Measurements from ENCODE around the gene YKT6. TPM values are rescaled to one million over a fixed set of nuclear protein-coding genes. Genes with fewer than 3 reads are reported as not detected.

The YKT6 gene
- total and polyA plus RNA-seq, 2 donors (not counting 1 experiment from before 2014, with no cell fraction given) = 36.5 to 62.3 TPM

DNA sequence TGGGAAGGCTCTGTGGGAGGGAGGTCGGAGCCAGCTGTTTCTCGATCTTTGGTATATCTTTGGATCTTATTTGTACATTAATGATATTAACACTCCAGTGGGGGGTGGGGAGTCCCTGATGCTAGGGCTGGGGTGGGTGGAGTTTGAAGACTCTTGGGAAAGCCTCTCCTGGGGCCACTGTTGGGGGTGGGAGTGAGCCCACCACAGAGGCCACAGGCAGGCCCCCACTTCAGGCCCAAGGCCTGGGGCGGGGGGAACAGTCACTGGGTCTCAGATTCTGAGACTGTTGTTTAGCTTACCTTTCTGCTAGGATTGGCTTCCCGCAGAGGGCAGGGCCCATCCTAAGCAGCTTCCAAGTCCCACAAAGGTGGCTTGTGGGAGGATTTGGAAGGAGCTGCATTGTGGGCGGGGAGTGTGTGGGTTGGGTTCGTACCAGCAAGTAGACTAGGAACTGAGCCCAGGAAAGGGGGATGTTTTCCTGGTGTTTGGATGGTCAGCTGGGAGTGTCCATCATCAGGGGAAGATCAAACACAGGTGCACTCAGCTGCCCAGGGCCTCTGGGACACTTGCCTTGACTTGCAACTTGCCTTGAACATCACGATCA is 11.9 kb downstream of the YKT6 start:
- no peak overlapping the region for H3K9ac ChIP-seq (ENCODE audit: low read length)
- ChIA-PET POLR2A (no interaction called here), CTCF (interaction anchor here (1.2 kb wide), 1 partner anchor 10 kb away, joined by 4 read pairs; no protein-coding TSS in a partner anchor)
- DNase-seq (no peak), ATAC-seq (ENCODE audit: low read depth) (no peak)
- peaks cover 0 to 10% of the 10 kb centered on the region in 2 donors for H3K4me1 ChIP-seq (ENCODE audit: control insufficient read depth in 2 of 2, insufficient read depth in 2 of 2, low read length in 2 of 2)
- Mint-ChIP-seq H3K4me1 (peaks cover 12% of the 10 kb centered on the region), H3K27me3 (no peaks in the 10 kb centered on the region), H3K4me3 (no peak overlapping the region), H3K9me3 (ENCODE audit: insufficient read depth) (no peaks in the 10 kb centered on the region), H3K27ac (no peak overlapping the region)
- no peak overlapping the region for H2AFZ ChIP-seq (ENCODE audit: insufficient read depth, low read depth, low read length, poor library complexity, severe bottlenecking)
- intact Hi-C loops (cut with micrococcal nuclease) = no loop called here
- no peaks in the 10 kb centered on the region for H3K9me3 ChIP-seq (ENCODE audit: control extremely low read depth in 1 of 3, control insufficient read depth in 2 of 3, insufficient read depth in 1 of 3, low read length in 2 of 3)
- H3K4me3 ChIP-seq (ENCODE audit: control extremely low read depth in 1 of 5, extremely low read depth in 1 of 5, insufficient read depth in 1 of 5, low read depth in 2 of 5, low read length in 4 of 5) = no peak overlapping the region
- H3K4me2 ChIP-seq (replicated peaks; ENCODE audit: low read depth, low read length, poor library complexity, severe bottlenecking) = no peak overlapping the region
- peaks cover 0 to 59% of the 10 kb centered on the region in 2 experiments for H3K36me3 ChIP-seq (replicated peaks in 1 of 2; ENCODE audit: control extremely low read depth in 1 of 2, control insufficient read depth in 1 of 2, extremely low read depth in 1 of 2, insufficient read depth in 2 of 2, low read length in 1 of 2)
- WGBS (ENCODE audit: insufficient coverage) = 91% methylated on average over 5 of the region's 7 CpGs
- H3K79me2 ChIP-seq (ENCODE audit: control insufficient read depth, insufficient read depth, low read length) = peaks cover 3% of the 10 kb centered on the region
- H3K27me3 ChIP-seq (replicated peaks in 1 of 4; ENCODE audit: control extremely low read depth in 1 of 4, control insufficient read depth in 3 of 4, insufficient read depth in 4 of 4, low read length in 3 of 4) = no peaks in the 10 kb centered on the region
- TF ChIP-seq, protein P1, sequence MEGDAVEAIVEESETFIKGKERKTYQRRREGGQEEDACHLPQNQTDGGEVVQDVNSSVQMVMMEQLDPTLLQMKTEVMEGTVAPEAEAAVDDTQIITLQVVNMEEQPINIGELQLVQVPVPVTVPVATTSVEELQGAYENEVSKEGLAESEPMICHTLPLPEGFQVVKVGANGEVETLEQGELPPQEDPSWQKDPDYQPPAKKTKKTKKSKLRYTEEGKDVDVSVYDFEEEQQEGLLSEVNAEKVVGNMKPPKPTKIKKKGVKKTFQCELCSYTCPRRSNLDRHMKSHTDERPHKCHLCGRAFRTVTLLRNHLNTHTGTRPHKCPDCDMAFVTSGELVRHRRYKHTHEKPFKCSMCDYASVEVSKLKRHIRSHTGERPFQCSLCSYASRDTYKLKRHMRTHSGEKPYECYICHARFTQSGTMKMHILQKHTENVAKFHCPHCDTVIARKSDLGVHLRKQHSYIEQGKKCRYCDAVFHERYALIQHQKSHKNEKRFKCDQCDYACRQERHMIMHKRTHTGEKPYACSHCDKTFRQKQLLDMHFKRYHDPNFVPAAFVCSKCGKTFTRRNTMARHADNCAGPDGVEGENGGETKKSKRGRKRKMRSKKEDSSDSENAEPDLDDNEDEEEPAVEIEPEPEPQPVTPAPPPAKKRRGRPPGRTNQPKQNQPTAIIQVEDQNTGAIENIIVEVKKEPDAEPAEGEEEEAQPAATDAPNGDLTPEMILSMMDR (IDR thresholded peaks at IDR 0.05) = no peak
- no peak for TF ChIP-seq EZH2 (IDR thresholded peaks at IDR 0.05; ENCODE audit: borderline replicate concordance, insufficient read depth, low read depth, low read length, poor library complexity, severe bottlenecking)
- H4K20me1 ChIP-seq (ENCODE audit: control insufficient read depth, insufficient read depth, low read length, poor library complexity, severe bottlenecking) = no peaks in the 10 kb centered on the region
- no peak overlapping the region for H3K27ac ChIP-seq (ENCODE audit: low read length in 2 of 2)

DNA sequence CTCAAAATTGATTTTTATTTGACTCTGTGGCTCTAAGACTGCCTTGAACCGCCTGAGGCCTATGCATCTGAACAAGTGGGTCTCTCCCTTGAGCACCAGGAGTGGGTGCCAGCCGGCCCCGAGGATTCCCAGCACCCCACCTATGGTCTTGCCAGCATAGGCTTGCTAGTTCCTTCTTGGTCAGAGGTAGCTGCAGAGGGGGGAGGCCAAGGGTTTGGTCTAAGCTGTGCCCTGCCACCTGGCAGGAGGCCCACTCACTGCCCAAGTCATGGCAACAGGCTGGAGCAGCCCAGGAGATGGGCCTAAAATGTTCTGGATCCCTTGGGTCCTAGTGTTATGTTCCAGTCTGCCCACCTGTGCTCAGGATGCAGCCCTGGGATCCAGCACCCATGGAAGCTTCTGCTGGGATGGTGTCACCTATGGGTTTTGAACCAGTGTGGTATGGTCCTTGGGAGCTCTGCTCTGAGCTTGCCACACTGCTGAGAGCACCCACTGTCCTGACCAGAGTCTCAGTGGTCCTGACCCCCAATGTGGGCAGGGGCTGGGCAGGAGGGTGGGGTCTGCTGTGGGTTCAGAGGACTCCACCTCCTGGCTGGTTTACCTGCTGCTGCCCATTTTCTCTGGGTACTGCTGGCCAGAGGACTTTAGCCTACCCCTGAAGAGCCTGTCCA is 12.6 kb downstream of the YKT6 start:
- no peak overlapping the region for H3K4me3 Mint-ChIP-seq
- no peak overlapping the region for H2AFZ ChIP-seq (ENCODE audit: insufficient read depth, low read depth, low read length, poor library complexity, severe bottlenecking)
- intact Hi-C loops (cut with micrococcal nuclease) = no loop called here
- H3K27me3 Mint-ChIP-seq = no peaks in the 10 kb centered on the region
- no peak for ATAC-seq (ENCODE audit: low read depth)
- TF ChIP-seq, protein P1 (IDR thresholded peaks at IDR 0.05) = no peak
- TF ChIP-seq EZH2 (IDR thresholded peaks at IDR 0.05; ENCODE audit: borderline replicate concordance, insufficient read depth, low read depth, low read length, poor library complexity, severe bottlenecking) = no peak
- peaks cover 0 to 10% of the 10 kb centered on the region in 2 donors for H3K4me1 ChIP-seq (ENCODE audit: control insufficient read depth in 2 of 2, insufficient read depth in 2 of 2, low read length in 2 of 2)
- H3K4me3 ChIP-seq (ENCODE audit: control extremely low read depth in 1 of 5, extremely low read depth in 1 of 5, insufficient read depth in 1 of 5, low read depth in 2 of 5, low read length in 4 of 5) = no peak overlapping the region
- H4K20me1 ChIP-seq (ENCODE audit: control insufficient read depth, insufficient read depth, low read length, poor library complexity, severe bottlenecking) = no peaks in the 10 kb centered on the region
- H3K79me2 ChIP-seq (ENCODE audit: control insufficient read depth, insufficient read depth, low read length) = peaks cover 2% of the 10 kb centered on the region
- no peak for DNase-seq
- no peaks in the 10 kb centered on the region for H3K27me3 ChIP-seq (replicated peaks in 1 of 4; ENCODE audit: control extremely low read depth in 1 of 4, control insufficient read depth in 3 of 4, insufficient read depth in 4 of 4, low read length in 3 of 4)
- no peak overlapping the region for H3K9ac ChIP-seq (ENCODE audit: low read length)
- POLR2A ChIA-PET = no interaction called here
- H3K9me3 Mint-ChIP-seq (ENCODE audit: insufficient read depth) = no peaks in the 10 kb centered on the region
- peak overlapping the region; percentile 76 for H3K27ac Mint-ChIP-seq
- WGBS (ENCODE audit: insufficient coverage) = 89% methylated on average over 1 of the region's 3 CpGs
- CTCF ChIA-PET = no interaction called here
- no peaks in the 10 kb centered on the region for H3K9me3 ChIP-seq (ENCODE audit: control extremely low read depth in 1 of 3, control insufficient read depth in 2 of 3, insufficient read depth in 1 of 3, low read length in 2 of 3)
- no peak overlapping the region for H3K4me2 ChIP-seq (replicated peaks; ENCODE audit: low read depth, low read length, poor library complexity, severe bottlenecking)
- H3K36me3 ChIP-seq (replicated peaks in 1 of 2; ENCODE audit: control extremely low read depth in 1 of 2, control insufficient read depth in 1 of 2, extremely low read depth in 1 of 2, insufficient read depth in 2 of 2, low read length in 1 of 2) = peaks cover 0 to 53% of the 10 kb centered on the region in 2 experiments
- H3K4me1 Mint-ChIP-seq = peaks cover 12% of the 10 kb centered on the region
- no peak overlapping the region for H3K27ac ChIP-seq (ENCODE audit: low read length in 2 of 2)

Data from B cell (primary cell).